ENCODE measurements around the gene KCNQ1. TPM values are rescaled to one million over a fixed set of nuclear protein-coding genes. Genes with fewer than 3 reads are reported as not detected.

KCNQ1 gene
- total RNA-seq, 1 donor from 2014 or later, result 2.7 TPM

DNA sequence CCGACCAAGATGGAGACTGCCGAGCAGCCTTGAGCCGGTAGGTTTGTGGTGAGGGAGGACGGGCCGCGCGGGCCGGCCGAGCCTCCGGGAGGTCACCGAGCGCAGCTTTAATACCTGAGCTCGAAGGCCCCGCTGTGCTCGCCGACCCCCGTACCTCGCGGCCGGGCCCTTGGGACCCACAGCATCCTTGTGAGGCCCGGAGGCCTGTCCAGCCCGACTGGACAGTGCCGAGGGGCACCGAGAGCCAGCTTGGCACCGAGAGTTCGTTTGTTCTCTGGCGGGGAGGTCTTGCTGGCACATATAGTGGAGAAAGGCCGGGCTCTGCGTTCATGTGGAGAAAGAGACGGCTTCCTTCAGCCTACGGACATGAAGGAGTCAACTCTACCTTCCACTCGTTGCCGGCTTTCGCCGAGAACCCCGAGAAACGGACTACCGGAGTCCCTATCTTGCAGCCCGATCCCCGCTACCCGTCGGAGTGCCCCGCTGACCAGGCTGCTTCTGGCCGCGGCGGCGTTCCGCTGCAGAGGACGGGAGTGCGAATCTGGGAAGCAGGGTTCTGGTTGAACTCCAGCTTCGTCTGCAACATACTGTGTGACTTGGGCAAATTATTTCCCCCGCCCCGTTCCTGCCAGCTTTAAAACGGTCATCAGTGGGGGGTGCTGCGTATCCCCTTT lies 43.9 kb upstream of the KCNQ1 start:
- H3K36me3 ChIP-seq, result peaks cover 0 to 41% of the 10 kb centered on the region in 2 donors
- no peaks in the 10 kb centered on the region for H3K27me3 ChIP-seq
- peak overlapping the region; percentile 87 to 97 for H3K4me3 ChIP-seq
- TF ChIP-seq, protein P1, sequence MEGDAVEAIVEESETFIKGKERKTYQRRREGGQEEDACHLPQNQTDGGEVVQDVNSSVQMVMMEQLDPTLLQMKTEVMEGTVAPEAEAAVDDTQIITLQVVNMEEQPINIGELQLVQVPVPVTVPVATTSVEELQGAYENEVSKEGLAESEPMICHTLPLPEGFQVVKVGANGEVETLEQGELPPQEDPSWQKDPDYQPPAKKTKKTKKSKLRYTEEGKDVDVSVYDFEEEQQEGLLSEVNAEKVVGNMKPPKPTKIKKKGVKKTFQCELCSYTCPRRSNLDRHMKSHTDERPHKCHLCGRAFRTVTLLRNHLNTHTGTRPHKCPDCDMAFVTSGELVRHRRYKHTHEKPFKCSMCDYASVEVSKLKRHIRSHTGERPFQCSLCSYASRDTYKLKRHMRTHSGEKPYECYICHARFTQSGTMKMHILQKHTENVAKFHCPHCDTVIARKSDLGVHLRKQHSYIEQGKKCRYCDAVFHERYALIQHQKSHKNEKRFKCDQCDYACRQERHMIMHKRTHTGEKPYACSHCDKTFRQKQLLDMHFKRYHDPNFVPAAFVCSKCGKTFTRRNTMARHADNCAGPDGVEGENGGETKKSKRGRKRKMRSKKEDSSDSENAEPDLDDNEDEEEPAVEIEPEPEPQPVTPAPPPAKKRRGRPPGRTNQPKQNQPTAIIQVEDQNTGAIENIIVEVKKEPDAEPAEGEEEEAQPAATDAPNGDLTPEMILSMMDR (IDR thresholded peaks at IDR 0.05), result no peak
- TF ChIP-seq POLR2A (IDR thresholded peaks at IDR 0.05), result peak in 1 of 2 donors; percentile 48
- peak overlapping the region; percentile 86 for H3K27ac ChIP-seq
- no peaks in the 10 kb centered on the region for H3K9me3 ChIP-seq
- peaks cover 37% of the 10 kb centered on the region for H3K4me1 ChIP-seq
- peak in 1 of 2 donors; percentile 92 for DNase-seq (ENCODE audit: extremely low spot score in 2 of 2)
- intact Hi-C loops (cut with DNase I), result no loop called here

DNA sequence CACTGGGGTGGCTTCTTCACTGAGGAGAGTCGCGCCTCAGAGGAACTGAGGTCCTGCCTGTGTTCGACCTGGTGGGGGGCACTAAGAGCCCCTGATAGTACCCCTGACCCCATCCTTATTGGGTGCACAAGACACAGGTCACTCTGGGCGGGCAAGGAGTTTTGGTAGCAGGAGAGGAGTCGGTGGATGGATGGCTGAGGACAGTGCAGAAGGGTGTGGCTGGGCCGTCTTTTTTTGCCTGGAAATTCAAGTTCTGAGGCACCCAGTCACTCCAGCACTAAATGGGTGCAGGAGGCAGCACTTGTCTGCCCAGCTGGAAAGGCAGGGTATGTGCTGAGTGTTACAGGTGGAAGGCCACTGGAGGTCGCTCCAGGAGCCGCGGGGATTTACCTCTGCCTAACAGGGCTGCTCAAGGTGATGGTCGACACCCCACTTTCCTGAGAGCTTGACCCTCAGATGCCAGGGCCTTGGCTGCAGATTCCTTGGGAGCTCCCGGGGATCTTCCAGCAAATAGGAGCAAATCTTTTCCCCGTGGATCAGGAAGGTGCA lies 43.3 kb upstream of the KCNQ1 start:
- H3K9me3 ChIP-seq, result no peaks in the 10 kb centered on the region
- no peaks in the 10 kb centered on the region for H3K27me3 ChIP-seq
- H3K27ac ChIP-seq, result peak overlapping the region; percentile 86
- H3K4me1 ChIP-seq, result peaks cover 37% of the 10 kb centered on the region
- TF ChIP-seq POLR2A (IDR thresholded peaks at IDR 0.05), result no peak
- no peak for TF ChIP-seq POLR2AphosphoS5 (IDR thresholded peaks at IDR 0.05; ENCODE audit: insufficient read depth in 1 of 2, low read depth in 1 of 2)
- TF ChIP-seq, protein P1 (IDR thresholded peaks at IDR 0.05), result no peak
- DNase-seq (ENCODE audit: extremely low spot score in 2 of 2), result peak in 1 of 2 donors; percentile 90
- peaks cover 0 to 35% of the 10 kb centered on the region in 2 donors for H3K36me3 ChIP-seq
- H3K4me3 ChIP-seq, result peak overlapping the region; percentile 87 to 97
- intact Hi-C loops (cut with DNase I), result no loop called here

- no peak for DNase-seq (ENCODE audit: extremely low spot score in 2 of 2)
- TF ChIP-seq POLR2A (IDR thresholded peaks at IDR 0.05), result no peak
- TF ChIP-seq POLR2AphosphoS5 (IDR thresholded peaks at IDR 0.05; ENCODE audit: insufficient read depth in 1 of 2, low read depth in 1 of 2), result no peak
- TF ChIP-seq, protein P1 (IDR thresholded peaks at IDR 0.05), result no peak
- intact Hi-C loops (cut with DNase I), result no loop called here
- Histone ChIP-seq H3K27ac (no peak overlapping the region), H3K4me1 (peaks cover 37% of the 10 kb centered on the region), H3K27me3 (no peaks in the 10 kb centered on the region), H3K9me3 (no peaks in the 10 kb centered on the region), H3K4me3 (no peak overlapping the region), H3K36me3 (peaks cover 0 to 29% of the 10 kb centered on the region in 2 donors)
Observed at GRCh38 chr11:2402106-2402505, 42.7 kb upstream of the KCNQ1 start.

DNA sequence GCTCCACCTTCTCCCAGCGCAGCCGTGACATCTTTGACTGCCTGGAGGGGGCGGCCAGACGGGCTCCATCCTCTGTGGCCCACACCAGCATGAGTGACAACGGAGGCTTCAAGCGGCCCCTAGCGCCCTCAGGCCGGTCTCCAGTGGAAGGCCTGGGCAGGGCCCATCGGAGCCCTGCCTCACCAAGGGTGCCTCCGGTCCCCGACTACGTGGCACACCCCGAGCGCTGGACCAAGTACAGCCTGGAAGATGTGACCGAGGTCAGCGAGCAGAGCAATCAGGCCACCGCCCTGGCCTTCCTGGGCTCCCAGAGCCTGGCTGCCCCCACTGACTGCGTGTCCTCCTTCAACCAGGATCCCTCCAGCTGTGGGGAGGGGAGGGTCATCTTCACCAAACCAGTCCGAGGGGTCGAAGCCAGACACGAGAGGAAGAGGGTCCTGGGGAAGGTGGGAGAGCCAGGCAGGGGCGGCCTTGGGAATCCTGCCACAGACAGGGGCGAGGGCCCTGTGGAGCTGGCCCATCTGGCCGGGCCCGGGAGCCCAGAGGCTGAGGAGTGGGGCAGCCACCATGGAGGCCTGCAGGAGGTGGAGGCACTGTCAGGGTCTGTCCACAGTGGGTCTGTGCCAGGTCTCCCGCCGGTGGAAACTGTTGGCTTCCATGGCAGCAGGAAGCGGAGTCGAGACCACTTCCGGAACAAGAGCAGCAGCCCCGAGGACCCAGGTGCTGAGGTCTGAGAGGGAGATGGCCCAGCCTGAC lies 41.7 kb upstream of the KCNQ1 start:
- Histone ChIP-seq H3K27me3 (no peaks in the 10 kb centered on the region), H3K4me3 (no peak overlapping the region), H3K9me3 (no peaks in the 10 kb centered on the region), H3K27ac (no peak overlapping the region), H3K4me1 (peaks cover 36% of the 10 kb centered on the region), H3K36me3 (peaks cover 0 to 23% of the 10 kb centered on the region in 2 donors)
- DNase-seq (ENCODE audit: extremely low spot score in 2 of 2), result no peak
- TF ChIP-seq, protein P1 (IDR thresholded peaks at IDR 0.05), result no peak
- TF ChIP-seq POLR2A (IDR thresholded peaks at IDR 0.05) (no peak), POLR2AphosphoS5 (IDR thresholded peaks at IDR 0.05; ENCODE audit: insufficient read depth in 1 of 2, low read depth in 1 of 2) (no peak)
- intact Hi-C loops (cut with DNase I), result no loop called here
